Fibroblast of the conjunctiva (primary cell): ENCODE data around the gene EEF1AKMT3.
"Not testable (repeated sequence)": the region's sequence is repeated elsewhere in the genome, so short reads cannot be mapped to it uniquely, and the experiment has no call there.

Experiments
- DNase-seq: peaks from one replicate; pipeline ENCODE4 v3.0.0-alpha.2; 2010; ENCODE audit warnings: low read depth

Gene EEF1AKMT3

DNA sequence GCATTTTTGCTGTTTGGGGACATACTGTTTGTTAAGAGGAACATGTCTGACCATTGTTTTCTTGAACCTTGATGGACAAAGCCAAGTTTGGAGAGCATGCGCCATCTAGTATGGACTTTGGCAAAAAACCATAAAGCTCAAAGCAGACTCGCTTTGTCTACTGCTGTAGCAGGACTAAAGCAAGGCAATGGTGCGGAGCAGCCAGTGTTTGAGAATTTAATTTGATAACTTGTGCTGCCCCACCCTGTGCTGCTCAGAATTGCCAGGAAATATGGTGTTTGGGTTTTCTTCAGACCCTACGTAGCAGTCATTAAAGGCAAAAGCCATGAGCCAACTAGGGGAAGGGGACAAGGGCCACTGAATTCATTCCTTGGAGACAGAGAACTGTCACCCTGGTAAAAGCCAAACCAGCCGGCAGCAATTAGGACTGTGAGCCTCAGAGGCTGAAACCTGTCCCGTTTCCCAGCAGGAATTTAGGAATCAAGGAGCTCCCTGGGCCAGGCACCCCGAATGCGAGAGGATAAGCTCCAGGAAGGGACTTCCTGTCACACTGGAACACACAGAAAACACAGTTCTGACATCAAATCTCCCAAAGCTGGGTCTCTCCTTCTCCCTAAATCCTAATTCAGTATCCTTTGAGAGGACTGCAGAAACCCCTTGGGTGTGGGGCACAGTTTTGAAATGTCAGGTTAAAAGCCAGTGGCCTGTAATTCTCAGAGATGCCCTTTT, 45.0 kb downstream of the EEF1AKMT3 start:
- no peak for DNase-seq

DNA sequence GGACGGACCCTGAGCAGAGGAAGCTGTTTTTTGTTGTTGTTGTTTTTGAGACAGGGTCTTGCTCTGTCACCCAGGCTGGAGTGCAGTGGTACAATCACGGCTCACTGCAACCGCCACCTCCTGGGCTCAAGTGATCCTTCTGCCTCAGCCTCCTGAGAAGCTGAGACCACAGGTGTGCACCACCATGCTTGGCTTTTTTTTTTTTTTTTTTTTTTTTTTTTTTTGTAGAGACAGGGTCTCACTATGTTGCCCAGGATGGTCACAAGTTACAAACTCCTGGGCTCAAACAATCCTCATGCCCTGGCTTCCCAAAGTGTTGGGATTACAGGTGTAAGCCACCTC, 45.5 kb downstream of the EEF1AKMT3 start:
- DNase-seq: not testable (repeated sequence)

DNA sequence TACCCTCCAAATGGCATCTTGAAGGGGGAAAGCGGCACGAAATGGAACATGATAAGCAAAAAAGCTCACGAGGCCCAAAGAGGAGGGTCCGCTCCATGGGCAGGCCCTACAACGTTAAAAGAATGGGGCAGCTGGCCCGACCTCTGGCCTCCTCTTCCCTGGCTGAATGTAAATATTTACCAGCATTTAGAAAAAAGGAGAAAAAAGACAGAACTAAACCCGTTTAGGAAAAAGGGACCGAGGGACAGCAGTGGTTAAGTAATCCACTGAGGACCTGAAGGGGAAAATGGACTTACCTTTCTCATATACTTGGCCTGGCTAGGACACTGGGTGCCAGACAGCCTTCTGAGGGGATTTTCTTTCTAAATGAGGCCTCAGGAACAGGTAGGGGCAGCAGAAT, 47.7 kb downstream of the EEF1AKMT3 start:
- not testable (repeated sequence) for DNase-seq

DNA sequence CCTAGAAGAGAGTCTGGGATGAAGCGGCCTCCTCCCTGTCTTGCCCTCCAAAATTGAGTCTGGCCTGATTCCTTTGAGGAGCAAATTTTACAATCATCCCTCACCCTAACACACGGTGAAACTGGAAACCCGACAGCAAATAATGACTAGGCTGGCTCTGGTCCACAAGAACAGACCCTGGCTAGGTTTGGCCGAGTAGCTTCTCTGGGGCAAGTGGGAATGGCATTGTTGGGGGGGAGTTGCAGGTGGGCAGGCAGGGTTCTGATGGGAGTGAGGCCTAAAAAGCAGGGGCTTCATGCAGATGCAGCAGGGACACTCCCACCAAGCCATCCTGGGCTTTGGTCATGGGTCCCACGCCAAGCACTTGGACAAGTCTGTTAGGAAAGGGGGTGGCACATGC, 48.6 kb downstream of the EEF1AKMT3 start:
- not testable (repeated sequence) for DNase-seq

DNA sequence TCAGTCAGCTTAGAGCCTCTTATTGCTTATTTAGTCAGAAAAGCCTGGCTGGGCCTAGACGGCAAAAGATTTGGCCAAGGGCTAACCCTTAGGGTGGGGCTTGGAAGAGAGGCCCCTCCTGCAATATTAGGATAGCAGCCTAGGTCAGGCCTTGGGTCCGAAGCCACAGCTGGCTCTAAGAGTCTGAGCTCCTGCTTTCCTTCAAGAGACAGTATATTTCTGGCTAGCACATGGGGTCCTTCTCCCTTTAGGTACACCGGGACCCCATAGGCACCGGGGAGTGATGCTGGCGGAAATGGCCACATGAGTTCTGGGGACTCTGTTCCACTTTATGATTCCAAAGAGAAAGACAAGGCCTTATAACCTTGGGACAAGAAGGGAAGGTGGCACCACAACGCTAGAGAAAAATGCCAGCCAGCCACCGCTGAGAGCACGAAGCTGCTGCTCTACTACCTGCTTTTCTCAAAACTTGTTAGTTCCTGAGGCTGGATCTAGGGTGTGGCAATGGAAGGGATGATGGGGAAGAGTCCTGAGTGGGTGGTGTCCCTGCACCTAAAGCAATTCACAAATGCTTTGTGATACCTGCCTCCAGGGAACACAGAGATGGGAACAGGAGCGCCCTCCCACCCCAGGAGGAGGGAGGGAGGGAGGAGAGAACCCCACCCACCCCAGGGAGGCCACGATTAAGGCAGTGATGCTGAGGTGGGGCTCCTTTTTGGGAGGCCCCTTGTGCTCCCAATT, 49.2 kb downstream of the EEF1AKMT3 start:
- no peak for DNase-seq

DNA sequence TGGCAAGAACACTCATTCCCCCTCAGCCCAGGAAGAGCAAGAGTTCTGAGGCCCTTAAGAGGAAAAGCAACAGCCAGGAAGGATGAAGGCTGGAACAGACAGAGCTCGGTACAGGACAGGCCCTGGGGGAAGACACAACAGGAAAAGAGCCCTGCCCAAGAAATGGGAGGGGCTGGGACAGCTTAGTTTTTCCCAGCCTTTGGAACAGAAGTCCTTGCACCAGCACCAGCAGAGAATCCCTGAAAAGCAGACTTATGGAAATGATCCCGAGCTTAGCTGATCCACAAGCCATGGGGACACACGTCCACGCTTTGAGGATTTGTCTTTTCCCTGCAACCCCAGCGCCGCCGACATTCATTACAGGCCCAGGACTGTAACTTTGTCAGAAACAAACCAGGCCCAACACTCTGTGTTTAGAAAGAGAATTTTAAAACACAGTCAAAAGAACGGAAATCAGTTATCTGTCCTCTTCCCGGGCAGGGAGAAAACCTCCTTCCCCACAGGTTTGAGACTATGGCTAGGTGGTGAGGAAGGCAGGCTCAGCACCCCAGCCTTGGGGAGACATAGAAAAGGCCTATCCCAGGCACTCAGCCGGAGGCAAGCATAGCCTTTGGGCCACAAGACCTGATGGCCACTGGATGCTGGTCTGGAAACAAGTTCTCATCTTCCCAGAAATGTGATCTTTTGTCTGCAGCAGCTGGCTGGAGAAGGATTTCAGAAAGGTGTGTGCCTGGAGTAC, 50.1 kb downstream of the EEF1AKMT3 start:
- DNase-seq: no peak

DNA sequence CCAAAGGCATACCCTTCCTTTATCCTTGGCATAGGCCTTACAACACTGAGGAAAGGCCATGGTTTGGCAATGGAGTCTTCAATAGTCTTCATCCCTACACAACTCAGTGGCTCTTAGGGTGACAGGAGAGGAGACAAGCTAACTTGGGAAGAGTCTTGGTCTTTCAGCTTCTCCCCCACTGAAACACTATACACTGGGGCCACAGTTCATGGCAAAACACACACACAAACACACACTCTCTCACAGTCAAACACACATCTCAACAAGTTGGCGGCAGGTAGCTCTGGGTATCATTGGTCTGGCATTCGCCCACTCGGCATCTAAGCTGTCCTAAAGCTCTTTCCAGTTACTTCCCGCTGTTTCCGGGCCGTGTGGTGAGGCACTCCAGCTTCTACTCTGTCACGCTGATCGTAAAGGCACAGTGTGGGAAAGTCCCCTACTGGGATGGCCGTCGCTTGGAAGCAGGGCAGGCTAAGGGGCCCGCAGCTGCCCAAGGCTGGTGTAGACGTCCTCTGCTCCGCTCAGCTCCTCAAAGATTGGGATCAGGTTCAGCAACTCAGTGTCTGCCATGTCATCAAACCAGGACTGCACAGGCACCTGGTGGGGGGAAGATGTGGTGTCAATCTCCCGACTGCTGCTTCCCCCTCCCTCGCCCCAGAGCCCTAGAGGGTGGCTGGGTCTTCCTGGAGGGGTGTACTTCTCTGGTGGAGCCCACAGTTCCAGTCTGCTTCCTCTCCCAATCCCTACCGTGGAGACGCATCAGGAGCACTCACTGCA, 50.9 kb downstream of the EEF1AKMT3 start:
- DNase-seq: no peak

DNA sequence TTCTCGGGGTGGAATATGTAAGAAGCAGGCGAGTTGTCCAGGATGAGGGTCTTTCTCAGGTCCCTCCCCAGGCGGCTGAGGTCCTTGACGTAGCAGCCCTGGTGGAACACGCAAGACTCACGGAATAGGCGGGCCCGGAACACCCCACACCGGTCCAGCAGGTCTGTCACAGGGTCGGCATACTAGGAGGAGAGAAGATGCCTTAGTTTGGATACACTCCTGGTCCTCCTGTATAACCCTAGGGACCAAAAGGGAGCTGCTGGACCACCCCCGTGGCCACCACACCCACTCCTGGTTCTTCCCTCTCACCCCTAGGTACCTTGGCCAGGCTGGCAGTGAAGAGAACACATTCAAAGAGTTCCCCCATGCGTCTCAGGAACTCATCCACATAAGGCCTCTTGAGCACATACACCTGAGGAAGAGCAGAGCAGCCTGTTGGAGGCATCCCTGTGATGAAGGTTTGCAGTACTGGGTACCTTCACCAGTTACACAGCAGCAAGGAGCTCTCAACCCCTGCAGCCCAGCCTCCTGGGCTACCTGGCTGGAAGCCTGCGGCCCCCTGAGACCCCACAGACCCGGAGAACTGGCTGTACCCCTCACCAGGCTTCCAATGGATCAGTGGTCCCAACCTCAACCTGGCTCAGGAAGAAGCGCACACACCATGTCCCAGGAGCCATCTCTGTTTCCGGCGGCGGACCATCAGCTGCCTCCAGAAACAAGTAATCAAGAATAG, 51.7 kb downstream of the EEF1AKMT3 start:
- DNase-seq: no peak

DNA sequence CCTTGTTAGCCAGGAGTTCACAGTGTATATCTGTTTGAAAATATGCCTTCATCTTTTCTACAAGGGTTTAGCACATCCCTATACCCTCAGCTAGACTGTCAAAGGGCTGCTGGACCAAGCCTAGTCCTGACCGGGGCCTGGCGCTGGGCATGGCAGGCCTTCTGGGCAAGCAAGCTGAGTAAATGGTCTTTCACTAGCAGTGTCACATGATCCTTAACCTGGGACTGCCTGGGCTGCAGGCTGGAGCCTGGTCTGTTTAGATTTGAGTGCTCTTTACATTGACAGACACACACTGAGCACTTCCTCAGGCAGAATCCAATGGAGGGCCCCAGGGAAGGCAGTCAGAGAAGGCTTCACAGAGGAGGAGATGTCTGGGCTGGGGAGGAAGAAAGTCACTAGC, 53.0 kb downstream of the EEF1AKMT3 start:
- no peak for DNase-seq

DNA sequence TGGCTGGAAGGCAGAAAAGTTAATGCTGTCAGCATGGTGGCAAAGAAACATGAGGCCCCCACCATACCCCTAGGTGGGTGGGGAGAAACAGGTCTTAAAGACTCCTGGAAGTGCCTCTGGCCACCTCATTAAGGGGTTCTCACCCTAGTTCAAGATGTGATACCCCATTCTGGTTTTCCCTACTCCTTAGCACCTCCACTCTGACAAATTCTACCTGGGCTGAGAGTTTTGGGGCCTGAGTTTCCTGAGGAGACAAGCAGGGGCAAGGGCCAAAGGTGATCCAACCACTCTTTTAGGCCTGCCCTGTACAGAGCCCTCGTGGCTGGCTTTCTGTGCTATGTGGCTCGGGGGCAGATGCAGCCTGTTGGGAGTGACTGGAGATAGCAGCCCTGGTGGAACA, 54.0 kb downstream of the EEF1AKMT3 start:
- DNase-seq: no peak

DNA sequence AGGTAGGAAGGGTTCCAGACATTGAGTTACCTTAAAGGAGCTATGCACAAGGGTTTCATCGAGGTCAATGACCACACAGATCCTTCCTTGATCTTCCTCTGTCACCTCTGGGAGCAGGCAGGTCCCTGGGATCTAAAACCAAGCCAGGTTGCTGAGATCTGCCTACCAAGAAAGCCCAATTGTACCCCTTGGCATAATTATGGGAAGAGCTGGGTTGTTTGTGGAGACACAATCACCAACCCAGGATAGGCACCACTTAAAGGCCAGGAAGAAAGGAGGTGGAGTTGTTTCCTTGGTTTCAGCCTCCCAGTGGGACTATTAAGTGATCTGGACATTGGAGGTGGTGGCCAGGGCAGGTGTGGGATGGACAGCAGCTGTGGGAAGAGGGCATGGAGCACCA, 54.6 kb downstream of the EEF1AKMT3 start:
- no peak for DNase-seq

DNA sequence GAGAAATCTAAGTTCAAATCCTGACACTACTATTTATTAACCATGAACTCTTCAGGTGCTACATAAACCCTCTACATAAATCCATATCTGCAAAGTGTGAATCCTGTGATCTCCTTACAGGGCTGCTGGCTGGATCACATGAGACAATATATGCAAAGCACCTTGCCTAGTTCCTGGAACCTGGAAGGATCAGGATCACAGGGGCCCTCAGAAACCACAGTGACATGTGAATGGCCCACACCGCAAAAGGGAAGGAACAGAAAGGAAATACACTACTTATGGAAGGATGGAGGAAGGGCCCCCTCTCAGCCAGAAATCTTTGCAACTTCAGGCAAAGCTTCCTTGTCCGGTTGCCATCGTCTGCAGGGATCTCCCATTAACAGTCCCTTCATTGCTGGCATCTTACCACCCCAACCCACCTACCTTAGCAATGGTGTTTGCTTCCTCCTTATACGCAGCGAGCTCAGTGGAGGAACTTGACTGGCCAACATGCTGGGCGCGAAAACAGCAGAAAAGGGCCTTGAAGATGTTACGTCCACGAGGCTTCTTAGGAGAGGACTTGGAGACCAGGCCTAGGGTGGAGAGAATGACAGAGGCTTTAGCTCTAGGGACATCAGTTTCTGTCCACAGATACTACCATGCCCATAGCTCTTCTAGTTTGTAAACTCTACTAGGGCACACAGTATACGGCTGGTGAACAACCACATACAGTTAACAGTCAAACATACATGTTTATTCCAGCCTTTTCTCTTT, 56.8 kb downstream of the EEF1AKMT3 start:
- no peak for DNase-seq

DNA sequence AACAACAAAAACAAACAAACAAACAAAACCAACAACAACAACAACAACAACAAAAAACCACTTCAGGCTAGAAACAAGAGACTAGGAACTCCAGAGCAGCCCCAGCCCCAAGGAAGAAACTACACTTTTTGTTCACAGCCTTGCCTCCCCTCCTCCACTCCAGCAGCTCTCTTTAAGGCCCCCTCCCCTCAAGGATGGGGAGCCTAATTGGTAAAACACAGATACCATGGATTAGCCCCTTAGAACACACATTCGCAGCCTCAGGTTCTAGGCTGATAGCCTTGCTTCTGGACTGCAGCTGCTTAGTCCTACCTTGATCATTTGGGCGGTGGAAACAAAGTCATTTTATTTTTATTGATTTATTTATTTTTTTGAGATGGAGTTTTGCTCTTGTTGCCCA, 58.0 kb downstream of the EEF1AKMT3 start:
- no peak for DNase-seq
